B cell (primary cell): ENCODE measurements around the gene ANKRD11. TPM values are rescaled to one million over a fixed set of nuclear protein-coding genes. Genes with fewer than 3 reads are reported as not detected.
A peak's percentile ranks its signal among the peaks of the same experiment; 100 is the strongest.

Experiments
- ATAC-seq: fragments of 200-7000 bp; cut with Tn5 transposase; one replicate; pipeline ENCODE4 v1.10.0; 2021; ENCODE audit warnings: low read depth, mild to moderate bottlenecking, moderate number of reproducible peaks, moderate library complexity
- CTCF ChIA-PET: fragments of 350-600 bp; sonication (Branson Sonifier 250); formaldehyde crosslinking; loops from one replicate; lab custom pipeline; 2021; ENCODE audit warnings: antibody characterized with exemption, inconsistent platforms; lab: Charles Lee
- POLR2A ChIA-PET: fragments of 350-600 bp; sonication (Branson Sonifier 250); formaldehyde crosslinking; loops from one replicate; lab custom pipeline; 2021; ENCODE audit warnings: antibody characterized with exemption; lab: Charles Lee
- DNase-seq: peaks from one replicate; pipeline ENCODE4 v3.0.0; 2013
- H2AFZ ChIP-seq: 2 replicates; pipeline ENCODE4 v1.6.1; 2012; ENCODE audit warnings: mild to moderate bottlenecking, low read depth, low read length; ENCODE audit not compliant: insufficient read depth, poor library complexity, severe bottlenecking
- H3K27ac ChIP-seq, 2 donors: 1 replicate in 1 of 2; 2 replicates in 1 of 2; pipeline ENCODE4 v1.5.1; 2012 to 2013; ENCODE audit warnings: low read length in 2 of 2, mild to moderate bottlenecking in 2 of 2, moderate library complexity in 1 of 2
- H3K27me3 ChIP-seq, 4 experiments: fragments of 200-600 bp in 1 of 4; sonication (generic) in 1 of 4; replicated peaks in 1 of 4; 1 replicate in 2 of 4; 2 replicates in 2 of 4; pipeline versions ENCODE4 v1.6.1 to v1.7.0; 2013 to 2016; ENCODE audit warnings: low read length in 3 of 4, mild to moderate bottlenecking in 2 of 4, mixed read lengths in 1 of 4, moderate library complexity in 1 of 4; ENCODE audit not compliant: insufficient read depth in 4 of 4, control insufficient read depth in 3 of 4; ENCODE audit errors: control extremely low read depth in 1 of 4
- H3K36me3 ChIP-seq, 2 experiments: replicated peaks in 1 of 2; 1 replicate in 1 of 2; 2 replicates in 1 of 2; pipeline versions ENCODE4 v1.6.1 to v1.7.1; 2013; ENCODE audit warnings: low read length in 1 of 2; ENCODE audit not compliant: insufficient read depth in 2 of 2, control insufficient read depth in 1 of 2; ENCODE audit errors: control extremely low read depth in 1 of 2, extremely low read depth in 1 of 2
- H3K4me1 ChIP-seq, 2 donors: fragments of 200-600 bp in 1 of 2; sonication (generic) in 1 of 2; 1 replicate in 1 of 2; 2 replicates in 1 of 2; pipeline versions ENCODE4 v1.5.1 to v1.6.1; 2013 to 2017; ENCODE audit warnings: low read length in 2 of 2; ENCODE audit not compliant: control insufficient read depth in 2 of 2, insufficient read depth in 2 of 2
- H3K4me2 ChIP-seq: replicated peaks from 2 replicates; pipeline ENCODE3; 2012; ENCODE audit warnings: mild to moderate bottlenecking, low read depth, low read length; ENCODE audit not compliant: poor library complexity, severe bottlenecking
- H3K4me3 ChIP-seq, 5 experiments: fragments of 200-600 bp in 1 of 5; sonication (generic) in 1 of 5; 1 replicate in 3 of 5; 2 replicates in 2 of 5; pipeline versions ENCODE4 v1.5.1 to v1.7.0; 2011 to 2016; ENCODE audit warnings: low read length in 4 of 5, mild to moderate bottlenecking in 4 of 5, low read depth in 2 of 5, control low read depth in 1 of 5, moderate library complexity in 1 of 5; ENCODE audit not compliant: insufficient read depth in 1 of 5; ENCODE audit errors: control extremely low read depth in 1 of 5, extremely low read depth in 1 of 5
- H3K79me2 ChIP-seq: fragments of 200-600 bp; sonication (generic); one replicate; pipeline ENCODE4 v1.6.0; 2016; ENCODE audit warnings: low read length; ENCODE audit not compliant: control insufficient read depth, insufficient read depth
- H3K9ac ChIP-seq: fragments of 200-600 bp; sonication (generic); 2 replicates; pipeline ENCODE4 v1.6.1; 2017; ENCODE audit warnings: mild to moderate bottlenecking, low read length, moderate library complexity
- H3K9me3 ChIP-seq, 3 donors: one replicate each; pipeline versions ENCODE4 v1.6.1 to v1.7.1; 2013; ENCODE audit warnings: low read length in 2 of 3; ENCODE audit not compliant: control insufficient read depth in 2 of 3, insufficient read depth in 1 of 3; ENCODE audit errors: control extremely low read depth in 1 of 3
- H4K20me1 ChIP-seq: 2 replicates; pipeline ENCODE4 v1.6.0; 2012; ENCODE audit warnings: mild to moderate bottlenecking, low read length; ENCODE audit not compliant: insufficient read depth, control insufficient read depth, poor library complexity, severe bottlenecking
- H3K27ac Mint-ChIP-seq: one replicate; pipeline ENCODE4 v1.8.0; 2021; ENCODE audit warnings: mixed read lengths
- H3K27me3 Mint-ChIP-seq: one replicate; pipeline ENCODE4 v1.8.0; 2021; ENCODE audit warnings: mixed read lengths
- H3K4me1 Mint-ChIP-seq: one replicate; pipeline ENCODE4 v1.8.0; 2021; ENCODE audit warnings: mixed read lengths
- H3K4me3 Mint-ChIP-seq: one replicate; pipeline ENCODE4 v1.8.0; 2021; ENCODE audit warnings: mixed read lengths
- H3K9me3 Mint-ChIP-seq: one replicate; pipeline ENCODE4 v1.8.0; 2022; ENCODE audit warnings: mixed read lengths; ENCODE audit not compliant: insufficient read depth
- EZH2 ChIP-seq: IDR thresholded peaks from 2 replicates; pipeline ENCODE4 v1.6.1; 2012; ENCODE audit warnings: borderline replicate concordance, low read depth, mild to moderate bottlenecking, moderate library complexity, low read length; ENCODE audit not compliant: insufficient read depth, poor library complexity, severe bottlenecking
- WGBS: methylation state at CpG from one replicate; pipeline ENCODE4 v1.1.5; 2013; ENCODE audit warnings: missing lambda C conversion rate; ENCODE audit not compliant: insufficient coverage; 5-methylcytosine and 5-hydroxymethylcytosine counted together
- intact Hi-C: fragments of 100-400 bp; cut with micrococcal nuclease; formaldehyde crosslinking; loops from one replicate; pipeline ENCODE4 v1.10.0; 2022
- polyA plus RNA-seq: library from polyadenylated mRNA; depleted of rRNA; stranded (reverse); fragments of >200 nt; gene quantifications from 2 replicates; pipeline ENCODE4 v1.2.3, GENCODE V29; 2012
- total RNA-seq, 2 donors: library from RNA; stranded (reverse); fragments of 120-200 nt in 1 of 2; gene quantifications; 1 replicate in 1 of 2; 2 replicates in 1 of 2; pipeline versions ENCODE4 v1.2.3 to v1.2.4, GENCODE V29; 2013 to 2022
- TF ChIP-seq, protein P1 (sequence below): fragments of 200-600 bp; IDR thresholded peaks from one replicate; pipeline ENCODE4 v1.8.0; 2022; ENCODE audit warnings: antibody characterized with exemption, mild to moderate bottlenecking

Gene ANKRD11
- total and polyA plus RNA-seq, 2 donors (not counting 1 experiment from before 2014, with no cell fraction given), result 67.9 to 314 TPM

DNA sequence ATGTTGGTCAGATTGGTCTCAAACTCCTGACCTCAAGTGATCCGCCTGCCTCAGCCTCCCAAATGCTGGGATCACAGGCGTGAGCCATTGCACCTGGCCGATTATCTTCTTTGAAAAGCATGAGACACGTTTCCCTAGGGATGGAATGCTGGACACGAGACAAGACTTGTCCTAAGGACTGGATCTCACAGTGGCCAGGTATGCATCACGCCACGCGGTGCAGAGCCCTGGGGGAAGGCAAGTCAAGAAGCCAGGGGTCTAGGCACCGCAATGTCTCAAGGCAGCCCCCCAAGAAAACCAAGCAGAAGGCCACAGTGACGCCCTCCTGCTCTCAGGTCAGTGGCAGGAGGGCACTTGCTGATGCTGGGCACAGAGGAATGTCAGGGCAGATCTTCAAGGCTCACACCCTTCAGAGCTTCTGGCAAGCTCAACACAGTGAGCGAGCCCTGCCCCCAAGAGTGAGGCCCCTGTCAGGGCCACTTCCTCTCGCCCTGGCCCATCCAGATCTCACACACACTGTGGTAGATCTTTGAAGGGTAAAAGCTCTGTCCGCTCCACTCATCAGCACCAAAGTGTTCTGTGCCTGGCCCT lies 138.2 kb downstream of the ANKRD11 start:
- ATAC-seq, result no peak
- H3K4me3 Mint-ChIP-seq, result no peak overlapping the region
- DNase-seq, result no peak
- H3K4me1 ChIP-seq, result peaks cover 6 to 8% of the 10 kb centered on the region in 2 donors
- no peaks in the 10 kb centered on the region for H3K27me3 Mint-ChIP-seq
- CTCF ChIA-PET, result no interaction called here
- H3K9ac ChIP-seq, result no peak overlapping the region
- peaks cover 58% of the 10 kb centered on the region for H3K4me1 Mint-ChIP-seq
- POLR2A ChIA-PET, result no interaction called here
- no peak overlapping the region for H3K4me2 ChIP-seq
- peaks cover 2 to 13% of the 10 kb centered on the region in 2 experiments for H3K36me3 ChIP-seq
- peak overlapping the region; percentile 46 for H3K27ac Mint-ChIP-seq
- peaks cover 99% of the 10 kb centered on the region for H3K79me2 ChIP-seq
- H3K9me3 Mint-ChIP-seq, result no peaks in the 10 kb centered on the region
- H4K20me1 ChIP-seq, result peaks cover 99% of the 10 kb centered on the region
- TF ChIP-seq, protein P1, sequence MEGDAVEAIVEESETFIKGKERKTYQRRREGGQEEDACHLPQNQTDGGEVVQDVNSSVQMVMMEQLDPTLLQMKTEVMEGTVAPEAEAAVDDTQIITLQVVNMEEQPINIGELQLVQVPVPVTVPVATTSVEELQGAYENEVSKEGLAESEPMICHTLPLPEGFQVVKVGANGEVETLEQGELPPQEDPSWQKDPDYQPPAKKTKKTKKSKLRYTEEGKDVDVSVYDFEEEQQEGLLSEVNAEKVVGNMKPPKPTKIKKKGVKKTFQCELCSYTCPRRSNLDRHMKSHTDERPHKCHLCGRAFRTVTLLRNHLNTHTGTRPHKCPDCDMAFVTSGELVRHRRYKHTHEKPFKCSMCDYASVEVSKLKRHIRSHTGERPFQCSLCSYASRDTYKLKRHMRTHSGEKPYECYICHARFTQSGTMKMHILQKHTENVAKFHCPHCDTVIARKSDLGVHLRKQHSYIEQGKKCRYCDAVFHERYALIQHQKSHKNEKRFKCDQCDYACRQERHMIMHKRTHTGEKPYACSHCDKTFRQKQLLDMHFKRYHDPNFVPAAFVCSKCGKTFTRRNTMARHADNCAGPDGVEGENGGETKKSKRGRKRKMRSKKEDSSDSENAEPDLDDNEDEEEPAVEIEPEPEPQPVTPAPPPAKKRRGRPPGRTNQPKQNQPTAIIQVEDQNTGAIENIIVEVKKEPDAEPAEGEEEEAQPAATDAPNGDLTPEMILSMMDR, result no peak
- no peak for TF ChIP-seq EZH2
- H3K27ac ChIP-seq, result no peak overlapping the region
- no peak overlapping the region for H3K4me3 ChIP-seq
- intact Hi-C loops, result no loop called here
- H3K27me3 ChIP-seq, result no peaks in the 10 kb centered on the region
- WGBS, result 94% methylated on average over 12 of the region's 13 CpGs
- H3K9me3 ChIP-seq, result no peaks in the 10 kb centered on the region
- no peak overlapping the region for H2AFZ ChIP-seq

DNA sequence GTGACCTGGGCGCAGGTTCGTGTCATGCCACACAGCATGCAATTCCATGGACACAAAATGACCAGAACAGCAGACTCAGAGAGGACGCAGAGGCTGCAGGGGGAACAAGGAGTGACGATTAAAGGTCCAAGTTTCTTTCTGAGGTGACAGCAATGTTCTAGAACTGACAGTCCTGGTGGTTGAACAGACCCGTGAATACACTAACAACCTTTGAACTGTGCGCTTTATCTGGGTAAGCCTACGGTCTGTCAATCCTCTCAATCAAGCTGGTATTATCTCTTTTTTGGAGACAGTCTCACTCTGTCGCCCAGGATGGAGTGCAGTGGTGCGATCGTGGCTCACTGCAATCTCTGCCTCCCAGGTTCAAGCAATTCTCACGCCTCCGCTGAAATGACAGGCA lies 138.7 kb downstream of the ANKRD11 start:
- H4K20me1 ChIP-seq, result peaks cover 99% of the 10 kb centered on the region
- no peak overlapping the region for H3K27ac Mint-ChIP-seq
- 96% methylated on average over 12 of the region's 12 CpGs for WGBS

More for the DNA sequence above, 138.7 kb downstream of the ANKRD11 start:
- H3K4me3 ChIP-seq, result no peak overlapping the region
- H3K9me3 Mint-ChIP-seq, result no peaks in the 10 kb centered on the region
- ATAC-seq (no peak), DNase-seq (no peak)
- no peak overlapping the region for H2AFZ ChIP-seq
- intact Hi-C loops, result no loop called here
- TF ChIP-seq, protein P1, result no peak
- peaks cover 2 to 9% of the 10 kb centered on the region in 2 experiments for H3K36me3 ChIP-seq
- peaks cover under 1 to 4% of the 10 kb centered on the region in 2 donors for H3K4me1 ChIP-seq
- no peaks in the 10 kb centered on the region for H3K9me3 ChIP-seq
- H3K27me3 ChIP-seq, result no peaks in the 10 kb centered on the region
- H3K4me1 Mint-ChIP-seq, result peaks cover 58% of the 10 kb centered on the region
- peaks cover 99% of the 10 kb centered on the region for H3K79me2 ChIP-seq
- H3K4me2 ChIP-seq, result no peak overlapping the region
- H3K27me3 Mint-ChIP-seq, result no peaks in the 10 kb centered on the region
- CTCF ChIA-PET, result no interaction called here
- H3K9ac ChIP-seq, result no peak overlapping the region
- POLR2A ChIA-PET, result no interaction called here
- no peak overlapping the region for H3K27ac ChIP-seq
- no peak overlapping the region for H3K4me3 Mint-ChIP-seq
